ENCODE data around the gene TCEAL1.
"Not testable (repeated sequence)": the region's sequence is repeated elsewhere in the genome, so short reads cannot be mapped to it uniquely, and the experiment has no call there.

The TCEAL1 gene

DNA sequence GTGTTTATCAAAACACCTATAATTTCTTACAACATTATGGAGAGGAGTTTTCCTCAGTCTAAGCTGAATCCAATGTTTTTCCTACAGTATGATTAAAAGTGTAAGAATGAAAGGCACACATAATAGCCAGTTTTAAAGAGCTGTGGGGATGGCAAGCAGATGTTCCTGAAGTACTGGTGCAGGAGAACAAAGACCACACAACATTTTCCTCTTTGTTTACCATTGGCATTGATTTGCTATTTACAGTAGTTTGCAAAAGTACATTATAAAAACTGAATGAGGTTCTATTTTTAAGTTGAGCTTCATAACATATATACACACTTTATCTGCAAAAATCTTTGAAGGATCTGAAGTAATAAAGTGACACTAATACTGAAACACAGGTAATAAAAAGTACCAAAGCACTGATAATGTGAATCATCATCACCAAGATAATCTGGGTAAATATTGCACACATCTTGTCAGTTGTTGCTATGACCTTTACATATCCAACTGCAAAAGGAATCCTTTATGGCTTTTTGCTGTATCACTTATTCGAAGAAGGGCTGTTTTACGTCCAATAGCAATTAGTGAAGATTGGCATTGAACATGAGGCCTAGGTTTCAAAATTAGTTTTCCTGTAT lies 22.5 kb downstream of the TCEAL1 start:
- H3K4me1 ChIP-seq (ENCODE audit: control insufficient read depth, low read length), result no peaks in the 10 kb centered on the region
- no peaks in the 10 kb centered on the region for H3K79me2 ChIP-seq (ENCODE audit: control insufficient read depth, low read length)
- H3K9me3 ChIP-seq (ENCODE audit: control insufficient read depth, insufficient read depth, low read length), result no peaks in the 10 kb centered on the region
- H3K4me3 ChIP-seq (ENCODE audit: low read length), result no peak overlapping the region
- H3K27me3 ChIP-seq (ENCODE audit: control insufficient read depth, low read length), result no peaks in the 10 kb centered on the region
- H3K4me2 ChIP-seq (ENCODE audit: low read length), result no peak overlapping the region
- no peak overlapping the region for H3K27ac ChIP-seq (ENCODE audit: low read depth, low read length)
- no peaks in the 10 kb centered on the region for H4K20me1 ChIP-seq (ENCODE audit: control insufficient read depth, insufficient read depth, low read depth, low read length)
- no peaks in the 10 kb centered on the region for H3F3A ChIP-seq (ENCODE audit: control insufficient read depth, insufficient read depth)
- no peak for TF ChIP-seq EZH2phosphoT487 (IDR thresholded peaks at IDR 0.05; ENCODE audit: borderline replicate concordance, low read length)
- TF ChIP-seq, protein P1, sequence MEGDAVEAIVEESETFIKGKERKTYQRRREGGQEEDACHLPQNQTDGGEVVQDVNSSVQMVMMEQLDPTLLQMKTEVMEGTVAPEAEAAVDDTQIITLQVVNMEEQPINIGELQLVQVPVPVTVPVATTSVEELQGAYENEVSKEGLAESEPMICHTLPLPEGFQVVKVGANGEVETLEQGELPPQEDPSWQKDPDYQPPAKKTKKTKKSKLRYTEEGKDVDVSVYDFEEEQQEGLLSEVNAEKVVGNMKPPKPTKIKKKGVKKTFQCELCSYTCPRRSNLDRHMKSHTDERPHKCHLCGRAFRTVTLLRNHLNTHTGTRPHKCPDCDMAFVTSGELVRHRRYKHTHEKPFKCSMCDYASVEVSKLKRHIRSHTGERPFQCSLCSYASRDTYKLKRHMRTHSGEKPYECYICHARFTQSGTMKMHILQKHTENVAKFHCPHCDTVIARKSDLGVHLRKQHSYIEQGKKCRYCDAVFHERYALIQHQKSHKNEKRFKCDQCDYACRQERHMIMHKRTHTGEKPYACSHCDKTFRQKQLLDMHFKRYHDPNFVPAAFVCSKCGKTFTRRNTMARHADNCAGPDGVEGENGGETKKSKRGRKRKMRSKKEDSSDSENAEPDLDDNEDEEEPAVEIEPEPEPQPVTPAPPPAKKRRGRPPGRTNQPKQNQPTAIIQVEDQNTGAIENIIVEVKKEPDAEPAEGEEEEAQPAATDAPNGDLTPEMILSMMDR (IDR thresholded peaks at IDR 0.05; ENCODE audit: low read depth, low read length, poor library complexity, severe bottlenecking), result no peak
- H3K9me2 ChIP-seq (replicated peaks; ENCODE audit: control insufficient read depth, low read length), result no peaks in the 10 kb centered on the region
- H3K36me3 ChIP-seq (ENCODE audit: control insufficient read depth, low read length), result no peaks in the 10 kb centered on the region

DNA sequence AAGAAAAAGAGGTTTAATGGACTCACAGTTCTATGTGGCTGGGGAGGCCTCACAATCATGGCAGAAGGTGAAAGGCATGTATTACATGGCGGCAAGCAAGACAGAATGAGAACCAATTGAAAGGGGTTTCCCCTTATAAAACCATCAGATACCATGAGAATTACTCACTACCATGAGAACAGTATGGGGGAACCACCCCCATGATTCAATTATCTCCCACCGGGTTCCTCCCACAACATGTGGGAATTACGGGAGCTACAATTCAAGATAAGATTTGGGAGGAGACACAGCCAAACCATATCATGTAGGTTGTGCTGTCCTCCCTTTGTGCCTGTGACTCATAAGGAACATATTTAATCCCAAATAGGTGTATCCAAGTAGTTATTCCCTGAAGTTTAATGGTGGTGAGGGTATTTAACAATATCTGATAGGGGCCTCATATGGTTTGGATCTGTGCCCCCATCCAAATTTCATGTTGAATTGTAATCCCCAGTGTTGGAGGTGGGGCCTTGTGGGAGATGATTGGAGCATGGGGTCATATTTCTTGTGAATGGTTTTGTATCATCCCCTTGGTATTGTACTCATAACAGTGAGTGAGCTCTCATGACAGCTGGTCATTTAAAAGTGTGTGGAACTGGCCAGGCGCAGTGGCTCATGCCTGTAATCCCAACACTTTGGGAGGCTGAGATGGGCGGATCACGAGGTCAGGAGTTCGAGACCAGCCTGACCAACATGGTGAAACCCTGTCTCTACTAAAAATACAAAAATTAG lies 26.6 kb downstream of the TCEAL1 start:
- not testable (repeated sequence) for H3K36me3 ChIP-seq (ENCODE audit: control insufficient read depth, low read length); H3K4me1 ChIP-seq (ENCODE audit: control insufficient read depth, low read length); H3K9me3 ChIP-seq (ENCODE audit: control insufficient read depth, insufficient read depth, low read length); H3K27ac ChIP-seq (ENCODE audit: low read depth, low read length); H4K20me1 ChIP-seq (ENCODE audit: control insufficient read depth, insufficient read depth, low read depth, low read length); H3K4me3 ChIP-seq (ENCODE audit: low read length); H3K9me2 ChIP-seq (replicated peaks; ENCODE audit: control insufficient read depth, low read length); H3K27me3 ChIP-seq (ENCODE audit: control insufficient read depth, low read length); H3F3A ChIP-seq (ENCODE audit: control insufficient read depth, insufficient read depth); H3K4me2 ChIP-seq (ENCODE audit: low read length); H3K79me2 ChIP-seq (ENCODE audit: control insufficient read depth, low read length)

DNA sequence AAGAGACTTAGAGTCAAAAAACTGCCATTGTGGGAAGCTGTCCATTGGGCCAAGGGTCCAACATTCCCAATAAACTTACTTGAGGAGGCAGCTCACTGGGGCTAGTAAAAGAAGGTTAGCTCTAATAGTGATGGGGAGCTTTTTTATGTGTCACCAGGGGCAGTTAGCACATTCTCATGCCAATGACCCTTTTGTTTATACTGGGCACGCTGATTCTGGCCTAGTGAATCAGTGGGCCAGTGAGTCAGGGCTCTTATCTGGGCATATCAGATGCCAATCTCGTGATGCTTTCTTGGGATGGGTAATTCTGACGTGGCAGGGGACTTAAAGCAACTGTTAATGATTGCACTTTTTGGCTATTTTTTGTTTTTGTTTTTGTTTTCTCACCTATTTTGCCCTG lies 27.8 kb downstream of the TCEAL1 start:
- Histone ChIP-seq H3K9me3 (ENCODE audit: control insufficient read depth, insufficient read depth, low read length) (no peaks in the 10 kb centered on the region), H3K79me2 (ENCODE audit: control insufficient read depth, low read length) (no peaks in the 10 kb centered on the region), H4K20me1 (ENCODE audit: control insufficient read depth, insufficient read depth, low read depth, low read length) (no peaks in the 10 kb centered on the region), H3K36me3 (ENCODE audit: control insufficient read depth, low read length) (no peaks in the 10 kb centered on the region), H3F3A (ENCODE audit: control insufficient read depth, insufficient read depth) (no peaks in the 10 kb centered on the region), H3K9me2 (replicated peaks; ENCODE audit: control insufficient read depth, low read length) (no peaks in the 10 kb centered on the region), H3K27me3 (ENCODE audit: control insufficient read depth, low read length) (no peaks in the 10 kb centered on the region), H3K27ac (ENCODE audit: low read depth, low read length) (no peak overlapping the region), H3K4me3 (ENCODE audit: low read length) (no peak overlapping the region), H3K4me2 (ENCODE audit: low read length) (no peak overlapping the region), H3K4me1 (ENCODE audit: control insufficient read depth, low read length) (no peaks in the 10 kb centered on the region)
- TF ChIP-seq, protein P1 (IDR thresholded peaks at IDR 0.05; ENCODE audit: low read depth, low read length, poor library complexity, severe bottlenecking), result no peak
- TF ChIP-seq EZH2phosphoT487 (IDR thresholded peaks at IDR 0.05; ENCODE audit: borderline replicate concordance, low read length), result no peak

DNA sequence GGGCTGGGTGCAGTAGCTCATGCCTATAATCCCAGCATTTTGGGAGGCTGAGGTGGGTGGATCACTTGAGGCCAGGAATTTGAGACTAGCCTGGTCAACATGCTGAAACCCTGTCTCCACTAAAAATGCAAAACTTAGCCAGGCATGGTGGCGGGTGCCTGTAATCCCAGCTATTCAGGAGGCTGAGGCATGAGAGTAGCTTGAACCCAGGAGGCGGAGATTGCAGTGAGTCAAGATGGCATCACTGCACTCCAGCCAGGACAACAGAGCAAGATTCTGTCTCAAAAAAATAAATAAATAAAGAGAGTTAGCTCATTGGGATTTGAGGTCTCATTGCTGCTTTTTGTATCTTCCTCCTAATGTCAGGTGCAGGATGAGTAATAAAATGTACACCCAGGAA lies 28.3 kb downstream of the TCEAL1 start:
- not testable (repeated sequence) for H4K20me1 ChIP-seq (ENCODE audit: control insufficient read depth, insufficient read depth, low read depth, low read length); H3K9me2 ChIP-seq (replicated peaks; ENCODE audit: control insufficient read depth, low read length); H3K36me3 ChIP-seq (ENCODE audit: control insufficient read depth, low read length); H3K9me3 ChIP-seq (ENCODE audit: control insufficient read depth, insufficient read depth, low read length); H3F3A ChIP-seq (ENCODE audit: control insufficient read depth, insufficient read depth); H3K27me3 ChIP-seq (ENCODE audit: control insufficient read depth, low read length); H3K4me2 ChIP-seq (ENCODE audit: low read length); H3K4me1 ChIP-seq (ENCODE audit: control insufficient read depth, low read length); H3K27ac ChIP-seq (ENCODE audit: low read depth, low read length); H3K4me3 ChIP-seq (ENCODE audit: low read length); H3K79me2 ChIP-seq (ENCODE audit: control insufficient read depth, low read length)
